ENCODE data around the gene BLZF1. TPM values are rescaled to one million over a fixed set of nuclear protein-coding genes. Genes with fewer than 3 reads are reported as not detected.

Gene BLZF1
- total RNA-seq, 1 donor from 2014 or later, result 11.5 TPM

DNA sequence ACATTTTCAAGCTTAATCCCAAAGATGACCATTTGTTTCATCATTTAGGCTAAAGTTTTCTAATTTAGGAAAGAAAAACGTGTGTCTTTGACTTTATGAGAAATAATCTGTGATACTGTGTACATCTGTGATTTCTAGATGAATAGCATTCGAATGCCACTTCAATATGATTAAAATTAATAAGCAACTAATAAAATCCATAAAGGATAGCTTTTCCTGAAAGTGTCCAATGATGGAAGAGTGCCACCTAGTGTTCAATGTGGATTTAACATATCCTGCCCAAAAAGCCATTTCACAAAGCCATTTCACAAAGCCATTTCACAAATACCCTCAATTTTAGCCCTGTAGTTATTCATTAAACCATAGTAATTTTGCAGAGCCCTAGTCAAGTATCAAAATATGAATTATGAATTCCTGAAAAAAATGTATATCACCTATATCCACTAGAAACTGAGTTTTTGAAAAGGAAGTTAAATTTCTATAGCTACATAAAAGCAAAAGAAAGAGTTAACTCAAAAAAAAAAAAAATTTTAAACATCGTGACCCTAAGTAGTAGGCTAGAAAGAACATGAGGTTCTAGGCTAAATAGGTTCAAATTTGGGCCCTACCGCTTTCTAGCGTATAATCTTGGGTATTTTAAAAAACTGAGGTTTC lies 19.5 kb upstream of the BLZF1 start:
- H3K4me3 ChIP-seq (ENCODE audit: low read length in 3 of 3), result no peak overlapping the region
- no peaks in the 10 kb centered on the region for H3K9me3 ChIP-seq (ENCODE audit: control insufficient read depth in 3 of 3, low read length in 3 of 3)
- H3K4me1 ChIP-seq (ENCODE audit: control insufficient read depth in 3 of 3, insufficient read depth in 3 of 3, low read length in 3 of 3), result no peaks in the 10 kb centered on the region
- H3K27me3 ChIP-seq (ENCODE audit: control insufficient read depth in 3 of 3, insufficient read depth in 3 of 3, low read length in 3 of 3), result no peaks in the 10 kb centered on the region
- no peak overlapping the region for H3K27ac ChIP-seq (ENCODE audit: low read depth, low read length)
- no peaks in the 10 kb centered on the region for H3K36me3 ChIP-seq (ENCODE audit: control insufficient read depth in 3 of 3, insufficient read depth in 3 of 3, low read length in 3 of 3)
- H3K9ac ChIP-seq (ENCODE audit: low read depth in 1 of 3, low read length in 3 of 3), result no peak overlapping the region

DNA sequence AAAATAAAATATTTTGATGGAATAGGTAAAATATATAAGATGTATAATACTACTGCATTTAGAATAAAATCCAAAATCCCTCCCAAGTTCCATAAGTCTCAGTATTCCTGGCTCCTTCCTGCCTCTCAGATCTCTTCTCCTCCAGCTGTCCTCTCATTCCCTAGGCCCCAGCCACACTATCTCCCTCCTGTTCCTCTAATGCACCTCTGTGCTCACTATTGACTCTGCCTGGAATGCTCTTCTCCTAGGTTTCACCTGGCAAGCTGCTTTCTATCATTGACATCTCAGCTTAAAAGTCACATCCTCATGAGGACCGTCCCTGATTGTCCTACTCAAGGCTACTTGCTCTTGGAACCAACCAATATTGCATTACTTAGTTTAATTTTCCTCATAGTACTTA lies 7.6 kb upstream of the BLZF1 start:
- Histone ChIP-seq H3K27ac (ENCODE audit: low read depth, low read length) (no peak overlapping the region), H3K9me3 (ENCODE audit: control insufficient read depth in 3 of 3, low read length in 3 of 3) (no peaks in the 10 kb centered on the region), H3K4me1 (ENCODE audit: control insufficient read depth in 3 of 3, insufficient read depth in 3 of 3, low read length in 3 of 3) (no peaks in the 10 kb centered on the region), H3K9ac (ENCODE audit: low read depth in 1 of 3, low read length in 3 of 3) (no peak overlapping the region), H3K36me3 (ENCODE audit: control insufficient read depth in 3 of 3, insufficient read depth in 3 of 3, low read length in 3 of 3) (no peaks in the 10 kb centered on the region), H3K4me3 (ENCODE audit: low read length in 3 of 3) (no peak overlapping the region), H3K27me3 (ENCODE audit: control insufficient read depth in 3 of 3, insufficient read depth in 3 of 3, low read length in 3 of 3) (no peaks in the 10 kb centered on the region)

DNA sequence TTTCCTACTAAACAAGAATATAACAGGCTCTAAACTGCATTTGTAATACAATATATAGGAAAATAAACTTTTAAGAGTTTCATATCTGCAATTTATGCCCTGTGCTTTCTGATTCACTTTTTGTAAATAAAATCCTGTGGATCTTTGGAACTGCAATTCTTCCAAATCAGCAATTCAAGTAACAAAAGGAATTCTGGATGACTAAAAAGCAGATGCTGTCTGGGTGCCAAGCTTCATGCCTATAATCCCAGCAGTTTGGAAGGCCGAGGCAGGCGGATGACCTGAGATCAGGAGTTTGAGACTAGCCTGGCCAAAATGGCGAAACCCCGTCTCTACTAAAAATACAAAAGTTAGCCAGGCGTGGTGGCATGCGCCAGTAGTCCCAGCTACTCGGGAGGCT lies 6.7 kb upstream of the BLZF1 start:
- Histone ChIP-seq H3K9me3 (ENCODE audit: control insufficient read depth in 3 of 3, low read length in 3 of 3) (no peaks in the 10 kb centered on the region), H3K27me3 (ENCODE audit: control insufficient read depth in 3 of 3, insufficient read depth in 3 of 3, low read length in 3 of 3) (no peaks in the 10 kb centered on the region), H3K27ac (ENCODE audit: low read depth, low read length) (no peak overlapping the region), H3K4me1 (ENCODE audit: control insufficient read depth in 3 of 3, insufficient read depth in 3 of 3, low read length in 3 of 3) (no peaks in the 10 kb centered on the region), H3K36me3 (ENCODE audit: control insufficient read depth in 3 of 3, insufficient read depth in 3 of 3, low read length in 3 of 3) (no peaks in the 10 kb centered on the region), H3K4me3 (ENCODE audit: low read length in 3 of 3) (no peak overlapping the region), H3K9ac (ENCODE audit: low read depth in 1 of 3, low read length in 3 of 3) (no peak overlapping the region)

DNA sequence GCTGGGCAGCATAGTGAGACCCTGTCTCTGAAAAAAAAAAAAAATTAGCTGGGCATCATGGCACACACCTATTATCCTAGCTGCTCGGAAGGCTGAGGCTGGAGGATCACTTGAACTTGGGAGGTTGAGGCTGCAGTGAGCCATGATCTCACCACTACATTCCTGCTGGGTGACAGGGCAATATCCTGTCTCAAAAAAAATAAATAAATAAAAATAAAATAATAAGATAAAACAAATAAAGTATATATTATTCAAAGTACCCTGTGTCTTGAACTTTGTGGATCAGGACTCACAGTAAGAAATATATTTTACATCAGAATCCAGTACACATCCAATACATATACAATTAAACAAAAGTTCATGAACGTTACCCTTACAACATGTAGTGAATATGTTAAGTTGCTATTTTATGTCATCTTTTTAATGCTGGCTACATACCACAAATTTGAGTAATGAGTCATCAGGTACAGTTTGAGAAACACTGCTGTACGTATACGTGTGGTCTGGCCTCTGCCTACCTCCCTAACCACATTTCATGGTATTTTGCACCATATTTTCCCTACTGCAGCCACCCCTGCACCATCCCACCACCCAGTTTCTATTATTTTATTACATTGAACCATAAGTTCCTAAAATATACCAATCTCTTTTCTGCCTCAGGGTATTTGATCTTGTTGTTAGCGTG lies 4.8 kb upstream of the BLZF1 start:
- Histone ChIP-seq H3K9ac (ENCODE audit: low read depth in 1 of 3, low read length in 3 of 3) (no peak overlapping the region), H3K27ac (ENCODE audit: low read depth, low read length) (no peak overlapping the region), H3K9me3 (ENCODE audit: control insufficient read depth in 3 of 3, low read length in 3 of 3) (no peaks in the 10 kb centered on the region), H3K27me3 (ENCODE audit: control insufficient read depth in 3 of 3, insufficient read depth in 3 of 3, low read length in 3 of 3) (no peaks in the 10 kb centered on the region), H3K4me3 (ENCODE audit: low read length in 3 of 3) (no peak overlapping the region), H3K4me1 (ENCODE audit: control insufficient read depth in 3 of 3, insufficient read depth in 3 of 3, low read length in 3 of 3) (peaks cover 0 to 6% (median 6%) of the 10 kb centered on the region in 3 donors), H3K36me3 (ENCODE audit: control insufficient read depth in 3 of 3, insufficient read depth in 3 of 3, low read length in 3 of 3) (no peaks in the 10 kb centered on the region)

DNA sequence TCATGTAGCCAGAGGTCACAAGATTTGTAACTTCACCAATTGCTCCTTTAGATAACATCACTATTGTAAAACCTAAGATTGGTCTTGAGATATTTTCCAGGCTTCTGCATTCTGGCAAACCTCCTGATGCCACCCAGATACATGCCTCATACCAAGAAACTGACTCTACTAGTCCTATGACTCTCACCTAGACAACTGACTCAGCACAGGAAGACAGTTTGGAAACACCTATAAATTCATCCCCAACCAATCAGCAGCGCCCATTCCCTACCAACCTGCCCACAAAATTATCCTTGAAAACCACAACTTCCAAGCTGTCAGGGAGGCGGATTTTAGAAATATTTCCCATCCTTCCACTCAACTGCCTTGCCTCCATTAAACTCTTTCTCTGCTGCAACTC lies 3.0 kb upstream of the BLZF1 start:
- H3K36me3 ChIP-seq (ENCODE audit: control insufficient read depth in 3 of 3, insufficient read depth in 3 of 3, low read length in 3 of 3), result peaks cover 2 to 3% (median 3%) of the 10 kb centered on the region in 3 donors
- H3K9ac ChIP-seq (ENCODE audit: low read depth in 1 of 3, low read length in 3 of 3), result no peak overlapping the region
- H3K27me3 ChIP-seq (ENCODE audit: control insufficient read depth in 3 of 3, insufficient read depth in 3 of 3, low read length in 3 of 3), result no peaks in the 10 kb centered on the region
- peaks cover 0 to 15% (median 14%) of the 10 kb centered on the region in 3 donors for H3K4me1 ChIP-seq (ENCODE audit: control insufficient read depth in 3 of 3, insufficient read depth in 3 of 3, low read length in 3 of 3)
- H3K27ac ChIP-seq (ENCODE audit: low read depth, low read length), result no peak overlapping the region
- no peak overlapping the region for H3K4me3 ChIP-seq (ENCODE audit: low read length in 3 of 3)
- H3K9me3 ChIP-seq (ENCODE audit: control insufficient read depth in 3 of 3, low read length in 3 of 3), result no peaks in the 10 kb centered on the region

DNA sequence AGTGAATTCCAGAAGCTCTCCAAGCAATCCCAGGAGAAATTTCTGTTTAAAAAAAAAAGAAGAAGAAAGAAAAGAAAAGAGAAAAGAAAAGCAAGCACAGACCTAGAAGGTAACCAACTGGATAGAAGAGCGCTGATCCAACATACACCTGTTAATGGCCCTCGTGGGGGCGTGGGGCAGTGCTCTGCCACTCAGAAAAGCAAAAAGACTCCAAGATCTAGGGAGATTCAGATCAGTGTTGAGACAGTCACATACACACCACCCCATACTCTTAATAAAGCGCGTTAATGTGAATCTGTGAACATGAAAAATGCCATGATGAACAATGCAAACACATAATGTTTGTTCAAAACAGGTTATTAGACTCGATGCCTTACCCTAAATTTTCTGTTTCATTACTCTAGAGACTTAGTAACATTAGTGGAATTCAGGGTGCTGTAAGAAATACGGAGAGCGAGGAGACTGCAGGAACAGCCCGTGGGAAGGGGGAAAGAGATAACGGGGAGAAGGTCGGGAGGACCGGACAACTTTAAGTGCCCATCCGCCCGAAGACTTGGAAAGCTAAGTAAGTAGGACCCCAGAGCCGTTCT lies 804 bp upstream of the BLZF1 start:
- H3K36me3 ChIP-seq (ENCODE audit: control insufficient read depth in 3 of 3, insufficient read depth in 3 of 3, low read length in 3 of 3), result peaks cover 4 to 16% (median 10%) of the 10 kb centered on the region in 3 donors
- no peaks in the 10 kb centered on the region for H3K27me3 ChIP-seq (ENCODE audit: control insufficient read depth in 3 of 3, insufficient read depth in 3 of 3, low read length in 3 of 3)
- H3K9me3 ChIP-seq (ENCODE audit: control insufficient read depth in 3 of 3, low read length in 3 of 3), result no peaks in the 10 kb centered on the region
- peak overlapping the region; percentile 90 to 100 (median 93) for H3K4me3 ChIP-seq (ENCODE audit: low read length in 3 of 3)
- peak overlapping the region; percentile 61 to 83 (median 64) for H3K9ac ChIP-seq (ENCODE audit: low read depth in 1 of 3, low read length in 3 of 3)
- H3K4me1 ChIP-seq (ENCODE audit: control insufficient read depth in 3 of 3, insufficient read depth in 3 of 3, low read length in 3 of 3), result peaks cover 0 to 15% (median 14%) of the 10 kb centered on the region in 3 donors
- peak overlapping the region; percentile 76 for H3K27ac ChIP-seq (ENCODE audit: low read depth, low read length)

DNA sequence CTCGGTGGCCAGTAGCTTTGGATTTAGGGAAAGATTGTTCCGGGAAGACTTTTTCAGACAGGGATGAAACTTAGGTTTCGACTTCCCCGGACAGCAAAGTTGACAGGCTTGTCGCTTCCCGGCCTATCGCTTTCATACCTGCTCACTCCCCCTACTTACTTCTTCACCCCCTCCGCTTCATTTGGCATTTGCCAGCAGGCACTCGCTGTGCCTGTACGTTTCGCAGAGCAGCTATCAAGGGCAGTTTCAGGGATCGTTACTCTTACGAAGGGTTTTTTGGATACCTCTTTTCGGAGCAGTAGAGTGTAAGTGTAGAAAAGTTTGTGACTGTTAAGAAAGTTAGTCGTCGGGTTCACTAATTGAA lies 393 bp downstream of the BLZF1 start:
- peaks cover 4 to 18% (median 16%) of the 10 kb centered on the region in 3 donors for H3K36me3 ChIP-seq (ENCODE audit: control insufficient read depth in 3 of 3, insufficient read depth in 3 of 3, low read length in 3 of 3)
- no peaks in the 10 kb centered on the region for H3K9me3 ChIP-seq (ENCODE audit: control insufficient read depth in 3 of 3, low read length in 3 of 3)
- no peaks in the 10 kb centered on the region for H3K27me3 ChIP-seq (ENCODE audit: control insufficient read depth in 3 of 3, insufficient read depth in 3 of 3, low read length in 3 of 3)
- peak overlapping the region; percentile 86 to 95 (median 86) for H3K9ac ChIP-seq (ENCODE audit: low read depth in 1 of 3, low read length in 3 of 3)
- H3K4me3 ChIP-seq (ENCODE audit: low read length in 3 of 3), result peak overlapping the region; percentile 90 to 100 (median 93)
- H3K4me1 ChIP-seq (ENCODE audit: control insufficient read depth in 3 of 3, insufficient read depth in 3 of 3, low read length in 3 of 3), result peaks cover 0 to 15% (median 14%) of the 10 kb centered on the region in 3 donors
- peak overlapping the region; percentile 76 for H3K27ac ChIP-seq (ENCODE audit: low read depth, low read length)

DNA sequence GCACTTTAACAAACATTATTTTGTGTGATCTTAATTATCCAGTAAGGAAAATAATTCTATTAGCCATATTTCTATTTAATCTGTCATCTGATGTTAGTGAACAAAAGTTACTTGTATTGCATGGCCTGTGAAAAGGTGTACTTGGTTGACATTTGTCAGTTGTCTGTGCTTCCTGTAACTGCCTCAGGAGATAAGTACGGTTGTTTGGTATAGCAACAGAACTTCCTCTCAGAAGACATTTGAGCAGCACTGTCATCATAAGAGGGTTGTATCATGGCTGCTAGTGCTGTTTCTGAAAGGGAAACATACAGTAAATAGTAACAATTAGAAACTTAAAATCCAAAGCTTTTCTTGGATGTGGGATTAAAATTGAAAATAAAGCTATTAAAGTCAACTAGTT lies 3.4 kb downstream of the BLZF1 start:
- peaks cover 4 to 19% (median 16%) of the 10 kb centered on the region in 3 donors for H3K36me3 ChIP-seq (ENCODE audit: control insufficient read depth in 3 of 3, insufficient read depth in 3 of 3, low read length in 3 of 3)
- H3K9me3 ChIP-seq (ENCODE audit: control insufficient read depth in 3 of 3, low read length in 3 of 3), result no peaks in the 10 kb centered on the region
- H3K4me3 ChIP-seq (ENCODE audit: low read length in 3 of 3), result no peak overlapping the region
- H3K9ac ChIP-seq (ENCODE audit: low read depth in 1 of 3, low read length in 3 of 3), result no peak overlapping the region
- no peak overlapping the region for H3K27ac ChIP-seq (ENCODE audit: low read depth, low read length)
- no peaks in the 10 kb centered on the region for H3K27me3 ChIP-seq (ENCODE audit: control insufficient read depth in 3 of 3, insufficient read depth in 3 of 3, low read length in 3 of 3)
- H3K4me1 ChIP-seq (ENCODE audit: control insufficient read depth in 3 of 3, insufficient read depth in 3 of 3, low read length in 3 of 3), result peaks cover 0 to 15% (median 14%) of the 10 kb centered on the region in 3 donors

DNA sequence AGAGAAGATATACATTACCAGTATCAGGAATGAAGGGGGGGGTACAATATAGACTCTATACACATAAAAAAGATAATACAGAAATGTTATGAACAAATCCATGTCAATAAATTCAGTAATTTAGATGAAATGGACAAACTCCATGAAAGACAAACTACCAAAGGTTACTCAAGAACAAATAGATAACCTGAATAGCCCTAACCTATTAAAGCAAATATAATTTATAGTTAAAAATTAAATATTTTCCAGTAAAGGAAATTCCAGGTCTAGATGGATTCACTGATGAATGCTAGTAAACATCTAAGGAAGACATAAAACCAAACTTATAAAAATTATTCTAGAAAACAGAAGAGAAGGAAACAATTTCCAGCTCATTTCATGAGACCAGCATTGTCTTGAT lies 13.2 kb downstream of the BLZF1 start:
- Histone ChIP-seq H3K27ac (ENCODE audit: low read depth, low read length) (no peak overlapping the region), H3K9ac (ENCODE audit: low read depth in 1 of 3, low read length in 3 of 3) (no peak overlapping the region), H3K9me3 (ENCODE audit: control insufficient read depth in 3 of 3, low read length in 3 of 3) (no peaks in the 10 kb centered on the region), H3K4me3 (ENCODE audit: low read length in 3 of 3) (no peak overlapping the region), H3K27me3 (ENCODE audit: control insufficient read depth in 3 of 3, insufficient read depth in 3 of 3, low read length in 3 of 3) (no peaks in the 10 kb centered on the region), H3K4me1 (ENCODE audit: control insufficient read depth in 3 of 3, insufficient read depth in 3 of 3, low read length in 3 of 3) (no peaks in the 10 kb centered on the region), H3K36me3 (ENCODE audit: control insufficient read depth in 3 of 3, insufficient read depth in 3 of 3, low read length in 3 of 3) (peaks cover 6 to 49% (median 39%) of the 10 kb centered on the region in 3 donors)

DNA sequence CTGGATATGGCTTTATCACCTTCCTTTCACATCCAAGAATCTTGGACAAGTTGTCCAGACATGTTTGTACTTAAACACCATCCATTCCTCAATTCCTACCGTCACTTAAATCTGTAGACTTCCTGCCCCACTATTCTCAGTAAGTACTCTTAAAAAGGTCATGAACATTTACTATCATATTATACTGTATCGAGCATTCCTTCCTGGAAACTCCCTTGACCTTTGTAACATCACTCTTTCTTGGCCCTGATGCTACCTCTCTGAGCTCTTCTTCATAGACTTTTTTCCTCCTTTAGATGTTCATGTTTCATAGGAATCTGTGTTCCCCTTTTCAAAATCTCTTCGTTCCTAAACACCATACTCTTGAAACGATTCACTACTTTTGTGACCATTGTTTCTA lies 15.5 kb downstream of the BLZF1 start:
- Histone ChIP-seq H3K4me3 (ENCODE audit: low read length in 3 of 3) (no peak overlapping the region), H3K36me3 (ENCODE audit: control insufficient read depth in 3 of 3, insufficient read depth in 3 of 3, low read length in 3 of 3) (peaks cover 10 to 51% (median 36%) of the 10 kb centered on the region in 3 donors), H3K27ac (ENCODE audit: low read depth, low read length) (no peak overlapping the region), H3K4me1 (ENCODE audit: control insufficient read depth in 3 of 3, insufficient read depth in 3 of 3, low read length in 3 of 3) (no peaks in the 10 kb centered on the region), H3K9ac (ENCODE audit: low read depth in 1 of 3, low read length in 3 of 3) (no peak overlapping the region), H3K9me3 (ENCODE audit: control insufficient read depth in 3 of 3, low read length in 3 of 3) (no peaks in the 10 kb centered on the region), H3K27me3 (ENCODE audit: control insufficient read depth in 3 of 3, insufficient read depth in 3 of 3, low read length in 3 of 3) (no peaks in the 10 kb centered on the region)

Measured in skeletal muscle tissue (tissue), 4 donors.